ENCODE results near the gene TEDC2.

Gene TEDC2

GRCh38 chr16:2507665-2508064 lies 47.8 kb downstream of the TEDC2 start:
- in situ Hi-C loops (cut with MboI; ENCODE audit: low sequenced_read_pairs), result no loop called here

DNA sequence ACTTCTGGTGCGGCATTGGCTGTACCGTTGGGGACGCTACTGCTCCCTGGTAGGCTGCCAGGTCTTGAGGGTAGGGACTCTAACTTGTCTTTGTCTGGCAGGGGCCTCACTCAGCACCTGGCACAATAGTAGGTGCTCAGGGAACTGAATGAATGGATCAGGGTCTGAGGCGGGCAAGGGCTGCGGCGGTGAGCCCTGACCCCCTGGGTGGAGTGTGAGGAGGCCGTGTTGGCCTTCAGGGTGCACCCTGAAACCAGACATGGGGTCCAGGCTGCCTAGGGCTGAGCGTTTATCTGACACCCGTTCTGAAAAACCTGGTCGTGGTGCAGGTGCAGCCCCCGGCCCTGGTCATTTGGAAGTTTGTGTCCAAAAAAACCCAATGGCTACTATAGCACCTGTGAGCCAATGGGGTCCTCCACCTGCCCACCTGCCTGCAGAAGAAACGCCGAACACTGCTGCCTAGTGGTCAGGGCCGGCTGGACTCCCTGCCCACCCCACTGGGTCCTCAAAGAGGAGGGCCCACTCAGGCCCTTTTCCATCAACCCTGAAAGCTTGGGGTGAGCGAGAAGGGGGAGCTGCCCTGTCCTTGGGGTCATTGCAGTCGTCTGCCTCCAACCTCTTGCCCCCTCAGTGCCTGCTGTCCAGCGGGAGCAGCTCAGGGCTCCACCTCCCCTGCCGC lies 49.0 kb downstream of the TEDC2 start:
- in situ Hi-C loops (cut with MboI; ENCODE audit: low sequenced_read_pairs), result no loop called here

DNA sequence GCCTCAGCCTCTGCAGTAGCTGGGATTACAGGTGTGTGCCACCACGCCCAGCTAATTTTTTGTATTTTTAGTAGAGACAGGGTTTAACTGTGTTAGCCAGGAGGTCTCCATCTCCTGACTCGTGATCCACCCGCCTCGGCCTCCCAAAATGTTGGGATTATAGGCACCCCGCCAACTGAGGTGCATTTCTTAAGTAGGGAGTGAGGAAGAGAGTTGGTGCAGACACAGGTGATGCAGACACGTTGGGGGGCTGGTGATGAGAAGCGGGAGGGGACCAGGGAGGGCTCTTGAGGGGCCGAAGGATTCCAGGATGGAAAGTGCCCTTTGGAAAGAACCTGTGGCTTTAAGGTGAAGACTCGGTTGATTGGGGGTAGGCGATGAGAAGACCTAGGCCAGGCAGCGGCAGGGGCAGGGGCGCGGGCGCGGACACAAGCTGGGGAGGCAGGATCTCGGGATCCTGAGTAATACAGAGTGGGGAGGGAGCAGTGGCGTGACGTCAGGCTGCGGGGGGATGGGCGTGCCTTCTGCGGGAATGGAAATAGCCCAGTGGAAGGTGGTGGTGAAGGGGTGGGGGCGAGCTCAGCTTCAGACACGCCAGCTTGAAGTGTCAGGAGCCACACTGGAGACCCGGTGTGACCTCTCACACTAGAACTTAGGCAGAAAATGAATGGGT lies 51.4 kb downstream of the TEDC2 start:
- in situ Hi-C loops (cut with MboI; ENCODE audit: low sequenced_read_pairs), result no loop called here

DNA sequence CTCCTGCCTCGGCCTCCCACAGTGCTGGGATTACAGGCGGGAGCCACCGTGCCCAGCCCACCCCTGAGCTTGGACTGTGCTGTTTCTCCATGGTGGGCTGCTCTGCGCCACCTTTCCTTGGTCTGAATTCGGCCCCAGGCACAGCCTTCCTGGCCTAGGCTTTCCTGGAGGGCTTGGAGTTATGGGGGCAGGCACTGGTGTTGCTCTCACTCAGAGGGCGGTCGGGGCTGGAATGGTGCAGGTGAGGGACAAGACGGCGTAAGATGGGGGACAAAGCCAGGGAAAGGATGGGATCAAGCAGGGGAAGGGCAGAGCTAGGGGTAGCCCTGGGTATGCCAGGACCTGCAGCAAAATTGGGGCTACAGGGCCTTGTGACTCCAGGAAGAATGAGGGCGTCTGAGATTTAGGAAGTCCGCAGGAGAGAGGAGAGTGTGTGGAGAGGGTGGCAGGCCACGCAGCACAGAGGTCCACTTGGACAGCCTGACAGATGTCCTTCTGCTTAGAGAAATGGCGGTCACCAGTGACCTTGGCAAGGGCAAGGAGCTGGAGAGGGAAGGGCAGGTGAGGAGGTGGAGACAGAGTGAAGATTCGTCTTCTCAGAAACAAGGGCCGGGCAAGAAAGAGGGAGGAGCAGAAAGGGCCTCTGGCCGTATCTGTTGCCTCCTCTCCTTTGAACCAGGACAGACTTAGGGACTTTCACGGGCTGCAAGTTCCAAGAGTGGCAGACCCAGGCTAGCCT lies 52.3 kb downstream of the TEDC2 start:
- in situ Hi-C loops (cut with MboI; ENCODE audit: low sequenced_read_pairs), result no loop called here

GRCh38 chr16:2512735-2513404 lies 53.0 kb downstream of the TEDC2 start:
- in situ Hi-C loops (cut with MboI; ENCODE audit: low sequenced_read_pairs), result no loop called here

- in situ Hi-C loops (cut with MboI; ENCODE audit: low sequenced_read_pairs), result no loop called here
Observed at GRCh38 chr16:2513405-2514332, 53.8 kb downstream of the TEDC2 start, which contains the start of gene ATP6V0C. TSS of gene ATP6V0C (plus strand) at chr16:2513952. CDS start at chr16:2514104, 152 bp downstream.

All from HL-60/S4 (cell line).